Right lobe of liver (tissue), 6 donors: ENCODE measurements around the gene KRTAP29-1. TPM values are rescaled to one million over a fixed set of nuclear protein-coding genes. Genes with fewer than 3 reads are reported as not detected.

ENCODE experiments used
- ATAC-seq, 4 donors: fragments of 200-7000 bp; cut with Tn5 transposase; one replicate each; pipeline ENCODE4 v1.9.1; 2020; ENCODE audit warnings: mild to moderate bottlenecking in 4 of 4, moderate library complexity in 4 of 4
- DNase-seq, 3 donors: peaks; one replicate each; pipeline ENCODE4 v3.0.0-alpha.2; 2020
- H3K27ac ChIP-seq, 3 donors: fragments of 200-600 bp; one replicate each; pipeline ENCODE4 v1.8.0; 2022
- H3K27me3 ChIP-seq, 2 donors: fragments of 200-600 bp; one replicate each; pipeline ENCODE4 v1.8.0; 2022
- H3K36me3 ChIP-seq, 4 donors: fragments of 200-600 bp; sonication (generic) in 1 of 4; one replicate each; pipeline versions ENCODE4 v1.5.1 to v1.8.0; 2017 to 2022; ENCODE audit warnings: control low read depth in 1 of 4
- H3K4me1 ChIP-seq, 4 donors: fragments of 200-600 bp; sonication (generic) in 1 of 4; one replicate each; pipeline versions ENCODE4 v1.5.1 to v1.8.0; 2017 to 2022; ENCODE audit warnings: control low read depth in 1 of 4
- H3K4me3 ChIP-seq, 3 donors: fragments of 200-600 bp; one replicate each; pipeline ENCODE4 v1.8.0; 2022
- H3K9me3 ChIP-seq, 4 donors: fragments of 200-600 bp; sonication (generic) in 1 of 4; one replicate each; pipeline versions ENCODE4 v1.5.1 to v1.8.0; 2017 to 2022; ENCODE audit warnings: control low read depth in 1 of 4
- POLR2A ChIP-seq: fragments of 450-650 bp; IDR thresholded peaks from one replicate; pipeline ENCODE4 v1.6.1; 2017; ENCODE audit warnings: antibody characterized with exemption, mild to moderate bottlenecking
- WGBS: methylation state at CpG from one replicate; pipeline ENCODE4 v1.1.6; 2018; ENCODE audit warnings: low coverage, low lambda C conversion rate; ENCODE audit not compliant: insufficient coverage; ENCODE audit errors: missing lambda C conversion rate; 5-methylcytosine and 5-hydroxymethylcytosine counted together
- intact Hi-C, 2 donors: fragments of 100-400 bp; cut with DNase I; formaldehyde crosslinking; loops; one replicate each; pipeline versions ENCODE4 v1.11.2 to v1.14.1; 2022
- total RNA-seq, 6 experiments: library from RNA; depleted of rRNA in 2 of 6; stranded (reverse); fragments of >200 nt in 2 of 6; fragmentation: NEBNext Ultra II Directional in 3 of 6; extraction: Animal tissue kit (Norgen Biotek cat#: 25700) in 3 of 6; gene quantifications; one replicate each; pipeline versions ENCODE4 v1.1.0 to v1.2.4, GENCODE V29; 2016 to 2023
- TF ChIP-seq, protein P1 (sequence below), 4 donors: fragments of 200-600 bp in 3 of 4; fragments of 450-650 bp in 1 of 4; IDR thresholded peaks; one replicate each; pipeline versions ENCODE4 v1.5.1 to v1.8.0; 2016 to 2022; ENCODE audit warnings: antibody characterized with exemption in 4 of 4, mild to moderate bottlenecking in 2 of 4
- donor health status: DM: no; HTN: yes; CAD: no.
- donor health status: DM: no; HTN: no; CAD: no.
- donor health status: DM: no; HTN: no; CAD: no.
- donor health status: DM: no; HTN: yes; CAD: no.
- donor health status: DM: no; HTN: yes; CAD: no.

The KRTAP29-1 gene
- total RNA-seq, 6 experiments from 2014 or later, result not detected

DNA sequence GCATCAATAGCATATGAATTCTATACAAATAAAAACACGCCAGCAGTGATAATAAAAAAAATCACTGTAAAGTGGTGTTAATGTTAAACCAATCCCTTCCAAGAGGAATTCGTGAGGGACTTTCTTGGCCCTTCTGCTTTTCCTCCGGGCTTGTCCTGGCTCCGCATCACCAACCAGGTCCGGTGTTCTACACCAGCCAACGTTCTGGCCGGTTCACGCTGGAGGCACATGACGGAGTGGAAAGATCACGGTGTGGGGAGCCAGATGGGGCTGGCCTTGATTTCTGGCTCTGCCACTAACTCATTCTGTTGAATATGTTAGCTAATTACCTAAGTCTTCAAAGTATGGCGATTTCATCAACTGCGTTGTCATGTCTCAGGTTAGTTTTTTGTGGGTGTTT lies 1.4 kb upstream of the KRTAP29-1 start:
- Histone ChIP-seq H3K4me3 (no peak overlapping the region), H3K36me3 (no peaks in the 10 kb centered on the region), H3K27me3 (no peaks in the 10 kb centered on the region), H3K27ac (no peak overlapping the region), H3K4me1 (no peaks in the 10 kb centered on the region), H3K9me3 (no peaks in the 10 kb centered on the region)
- ATAC-seq (no peak), DNase-seq (no peak)
- no peak for TF ChIP-seq POLR2A
- TF ChIP-seq, protein P1, sequence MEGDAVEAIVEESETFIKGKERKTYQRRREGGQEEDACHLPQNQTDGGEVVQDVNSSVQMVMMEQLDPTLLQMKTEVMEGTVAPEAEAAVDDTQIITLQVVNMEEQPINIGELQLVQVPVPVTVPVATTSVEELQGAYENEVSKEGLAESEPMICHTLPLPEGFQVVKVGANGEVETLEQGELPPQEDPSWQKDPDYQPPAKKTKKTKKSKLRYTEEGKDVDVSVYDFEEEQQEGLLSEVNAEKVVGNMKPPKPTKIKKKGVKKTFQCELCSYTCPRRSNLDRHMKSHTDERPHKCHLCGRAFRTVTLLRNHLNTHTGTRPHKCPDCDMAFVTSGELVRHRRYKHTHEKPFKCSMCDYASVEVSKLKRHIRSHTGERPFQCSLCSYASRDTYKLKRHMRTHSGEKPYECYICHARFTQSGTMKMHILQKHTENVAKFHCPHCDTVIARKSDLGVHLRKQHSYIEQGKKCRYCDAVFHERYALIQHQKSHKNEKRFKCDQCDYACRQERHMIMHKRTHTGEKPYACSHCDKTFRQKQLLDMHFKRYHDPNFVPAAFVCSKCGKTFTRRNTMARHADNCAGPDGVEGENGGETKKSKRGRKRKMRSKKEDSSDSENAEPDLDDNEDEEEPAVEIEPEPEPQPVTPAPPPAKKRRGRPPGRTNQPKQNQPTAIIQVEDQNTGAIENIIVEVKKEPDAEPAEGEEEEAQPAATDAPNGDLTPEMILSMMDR (IDR thresholded peaks at IDR 0.05), result no peak
- intact Hi-C loops, result no loop called here
- WGBS, result 73% methylated on average over 12 of the region's 12 CpGs

DNA sequence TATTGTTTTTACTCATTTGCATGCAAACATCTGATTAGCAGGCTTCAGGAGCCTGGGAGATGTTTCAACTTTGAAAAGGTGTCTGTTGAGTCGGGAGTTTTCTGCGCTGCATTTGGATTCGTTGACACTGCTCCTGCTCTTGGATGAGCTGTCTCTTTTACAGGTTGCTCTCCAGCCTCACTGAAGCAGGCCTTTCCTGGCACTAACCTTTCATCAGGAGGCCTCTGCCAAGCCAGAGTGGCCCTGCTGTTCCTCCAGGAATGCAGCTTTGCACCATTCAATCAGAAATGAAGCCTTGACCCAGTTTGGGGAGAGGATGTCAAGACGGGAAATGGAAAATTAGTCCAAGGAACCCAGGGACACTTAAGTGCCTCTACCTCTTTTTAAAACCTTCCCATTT lies 330 bp upstream of the KRTAP29-1 start:
- Histone ChIP-seq H3K27me3 (no peaks in the 10 kb centered on the region), H3K4me1 (no peaks in the 10 kb centered on the region), H3K4me3 (no peak overlapping the region), H3K9me3 (no peaks in the 10 kb centered on the region), H3K27ac (no peak overlapping the region), H3K36me3 (no peaks in the 10 kb centered on the region)
- intact Hi-C loops, result no loop called here
- WGBS, result 36% methylated on average over 2 of the region's 4 CpGs
- ATAC-seq (no peak), DNase-seq (no peak)
- TF ChIP-seq POLR2A, result no peak
- TF ChIP-seq, protein P1 (IDR thresholded peaks at IDR 0.05), result no peak

DNA sequence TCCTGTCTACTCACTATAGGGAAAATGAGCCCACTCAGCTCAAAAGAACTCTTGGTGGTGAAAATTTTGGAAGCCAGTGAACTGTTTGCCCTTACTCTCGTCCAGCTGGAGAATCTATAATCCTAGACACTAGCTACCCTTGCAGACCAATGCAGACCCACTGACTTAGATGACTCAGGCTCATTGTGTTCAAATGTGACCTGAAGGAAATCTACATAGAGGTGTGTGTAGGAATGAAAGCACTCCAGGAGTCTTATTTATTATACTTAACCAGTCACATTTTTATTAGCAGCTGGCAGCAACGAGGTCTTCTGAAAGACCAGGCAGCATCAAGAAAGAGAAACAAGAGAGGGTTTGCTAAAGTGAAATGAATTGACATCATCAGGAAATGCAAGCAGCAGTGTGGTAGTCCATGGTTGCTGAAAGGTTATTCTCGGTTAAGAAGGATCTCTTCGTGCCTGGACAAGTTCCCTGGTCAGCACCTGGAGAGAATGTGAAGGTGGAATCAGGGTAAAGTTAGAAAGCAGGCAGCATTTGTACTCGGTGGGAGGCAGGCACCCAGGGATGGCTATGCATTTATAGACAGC lies 1.4 kb downstream of the KRTAP29-1 start:
- DNase-seq, result no peak
- no peak for ATAC-seq
- H3K27ac ChIP-seq, result no peak overlapping the region
- no peaks in the 10 kb centered on the region for H3K9me3 ChIP-seq
- TF ChIP-seq, protein P1 (IDR thresholded peaks at IDR 0.05), result no peak
- no peak for TF ChIP-seq POLR2A
- no peaks in the 10 kb centered on the region for H3K36me3 ChIP-seq
- H3K4me3 ChIP-seq, result no peak overlapping the region
- 51% methylated on average over 5 of the region's 5 CpGs for WGBS
- no peaks in the 10 kb centered on the region for H3K27me3 ChIP-seq
- no peaks in the 10 kb centered on the region for H3K4me1 ChIP-seq
- intact Hi-C loops, result no loop called here

DNA sequence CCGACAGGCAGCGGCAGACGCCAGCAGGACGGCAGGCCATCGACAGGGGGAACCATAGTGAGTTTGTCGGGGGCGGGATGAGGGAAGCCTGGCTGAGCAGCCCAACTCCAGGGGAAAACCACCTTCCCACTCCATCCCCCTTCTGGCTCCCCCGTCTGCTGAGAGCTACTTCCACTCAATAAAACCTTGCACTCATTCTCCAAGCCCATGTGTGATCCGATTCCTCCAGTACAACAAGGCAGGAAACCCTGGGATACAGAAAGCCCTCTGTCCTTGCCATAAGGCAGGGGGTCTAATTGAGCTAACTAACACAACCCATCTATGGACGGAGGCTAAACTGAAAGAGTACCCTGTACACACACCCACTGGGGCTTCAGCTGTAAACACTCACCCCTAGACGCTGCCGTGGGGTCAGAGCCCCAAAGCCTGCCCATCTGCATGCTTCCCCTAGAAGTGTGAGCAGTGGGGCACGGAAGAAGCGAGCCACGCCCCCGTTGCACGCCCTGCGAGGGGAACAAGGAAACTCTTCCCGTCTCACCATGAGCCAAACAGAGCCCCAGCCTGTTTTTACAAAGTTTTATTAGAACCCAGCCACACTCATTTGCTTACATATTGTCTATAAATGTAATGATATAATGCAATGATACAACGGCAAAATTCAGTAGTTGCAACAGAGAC lies 4.1 kb downstream of the KRTAP29-1 start:
- Histone ChIP-seq H3K36me3 (no peaks in the 10 kb centered on the region), H3K4me3 (no peak overlapping the region), H3K4me1 (no peaks in the 10 kb centered on the region), H3K27me3 (no peaks in the 10 kb centered on the region), H3K27ac (no peak overlapping the region), H3K9me3 (no peaks in the 10 kb centered on the region)
- 68% methylated on average over 8 of the region's 20 CpGs for WGBS
- DNase-seq (no peak), ATAC-seq (no peak)
- TF ChIP-seq POLR2A, result no peak
- TF ChIP-seq, protein P1 (IDR thresholded peaks at IDR 0.05), result no peak
- intact Hi-C loops, result no loop called here
